ENCODE data around the gene SLC6A11.

Gene SLC6A11

DNA sequence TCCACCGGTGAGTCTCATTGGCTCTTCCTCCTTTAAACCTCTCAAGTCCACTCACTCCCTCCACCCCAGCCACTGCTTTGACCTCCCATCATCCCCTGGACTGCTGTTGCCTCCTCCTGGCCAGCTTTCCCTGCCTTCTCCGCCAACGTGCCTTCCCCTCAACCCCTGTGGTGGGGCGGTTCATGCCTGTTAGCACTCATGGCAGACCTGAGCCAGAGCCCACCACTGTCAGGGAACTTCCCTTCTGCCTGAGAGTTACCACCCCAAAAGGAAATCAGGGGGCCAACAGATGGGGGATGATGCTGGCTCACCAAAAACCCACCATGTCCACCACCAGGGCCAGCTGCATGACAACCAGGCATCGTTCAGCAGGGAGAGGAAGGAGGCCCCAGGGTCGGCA, 132.3 kb downstream of the SLC6A11 start:
- no peak overlapping the region for H3K4me3 ChIP-seq (ENCODE audit: low read length)
- TF ChIP-seq, protein P1, sequence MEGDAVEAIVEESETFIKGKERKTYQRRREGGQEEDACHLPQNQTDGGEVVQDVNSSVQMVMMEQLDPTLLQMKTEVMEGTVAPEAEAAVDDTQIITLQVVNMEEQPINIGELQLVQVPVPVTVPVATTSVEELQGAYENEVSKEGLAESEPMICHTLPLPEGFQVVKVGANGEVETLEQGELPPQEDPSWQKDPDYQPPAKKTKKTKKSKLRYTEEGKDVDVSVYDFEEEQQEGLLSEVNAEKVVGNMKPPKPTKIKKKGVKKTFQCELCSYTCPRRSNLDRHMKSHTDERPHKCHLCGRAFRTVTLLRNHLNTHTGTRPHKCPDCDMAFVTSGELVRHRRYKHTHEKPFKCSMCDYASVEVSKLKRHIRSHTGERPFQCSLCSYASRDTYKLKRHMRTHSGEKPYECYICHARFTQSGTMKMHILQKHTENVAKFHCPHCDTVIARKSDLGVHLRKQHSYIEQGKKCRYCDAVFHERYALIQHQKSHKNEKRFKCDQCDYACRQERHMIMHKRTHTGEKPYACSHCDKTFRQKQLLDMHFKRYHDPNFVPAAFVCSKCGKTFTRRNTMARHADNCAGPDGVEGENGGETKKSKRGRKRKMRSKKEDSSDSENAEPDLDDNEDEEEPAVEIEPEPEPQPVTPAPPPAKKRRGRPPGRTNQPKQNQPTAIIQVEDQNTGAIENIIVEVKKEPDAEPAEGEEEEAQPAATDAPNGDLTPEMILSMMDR (conservative IDR thresholded peaks at IDR 0.05; ENCODE audit: low read depth, low read length): no peak
- DNase-seq (ENCODE audit: low read depth): no peak

DNA sequence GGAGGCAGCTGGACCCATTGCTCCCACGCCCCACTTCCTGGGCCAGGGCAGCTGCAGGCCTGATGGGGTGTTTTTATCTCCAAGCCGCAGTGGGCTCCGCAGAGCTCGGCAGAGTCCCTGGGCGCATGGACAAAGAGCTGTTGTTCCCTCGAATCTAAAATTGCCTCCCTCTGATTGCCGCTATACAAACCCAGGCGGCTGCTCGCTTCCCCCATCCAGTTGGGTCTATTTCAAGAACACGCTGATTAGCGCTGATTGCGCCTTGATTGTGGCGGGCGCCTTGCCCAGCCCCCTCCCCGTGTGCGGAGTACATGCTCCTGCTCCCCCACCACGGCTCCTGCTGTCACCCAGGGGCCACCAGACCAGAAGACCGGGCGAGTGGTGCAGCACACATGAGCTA, 133.2 kb downstream of the SLC6A11 start:
- DNase-seq (ENCODE audit: low read depth): no peak
- TF ChIP-seq, protein P1 (conservative IDR thresholded peaks at IDR 0.05; ENCODE audit: low read depth, low read length): no peak
- H3K4me3 ChIP-seq (ENCODE audit: low read length): no peak overlapping the region

DNA sequence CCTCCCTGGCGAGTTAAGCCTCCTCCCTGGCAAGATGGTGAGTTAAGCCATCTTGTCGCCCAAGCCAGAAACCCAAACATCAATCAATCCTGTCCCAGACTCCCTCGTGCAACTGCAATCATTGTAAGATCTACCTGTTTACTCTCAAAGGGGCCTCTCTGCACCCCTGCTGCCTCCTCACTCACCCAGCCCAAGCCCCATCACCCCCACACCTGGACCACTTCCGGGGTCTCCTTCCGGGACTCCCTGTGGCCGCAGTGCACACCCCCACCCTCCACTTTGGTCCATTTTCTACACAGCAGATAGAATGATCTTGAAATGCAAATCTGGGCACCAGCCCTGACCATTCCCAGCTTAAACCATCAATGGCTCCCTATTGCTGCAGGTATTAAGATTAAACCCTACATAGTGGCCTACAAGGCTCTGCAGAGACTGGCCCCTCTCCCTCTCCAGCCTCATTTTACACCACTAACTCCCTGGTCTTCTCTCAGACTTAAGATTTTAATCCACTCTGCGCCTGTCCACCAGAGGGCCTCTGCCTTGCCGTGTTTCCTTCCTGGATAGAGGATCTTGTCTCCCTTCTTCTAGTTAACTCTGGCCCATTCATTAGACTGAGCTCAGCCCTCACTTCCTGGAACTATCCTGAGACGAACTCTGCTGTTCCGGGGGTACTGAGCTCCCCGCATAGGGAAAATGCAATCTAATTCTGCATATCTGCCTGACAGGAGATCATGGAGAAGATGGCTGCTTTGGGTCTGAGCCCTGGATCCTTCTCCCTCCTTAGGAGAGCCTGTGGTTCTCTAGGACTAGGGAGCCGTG, 134.7 kb downstream of the SLC6A11 start:
- no peak for DNase-seq (ENCODE audit: low read depth)
- TF ChIP-seq, protein P1 (conservative IDR thresholded peaks at IDR 0.05; ENCODE audit: low read depth, low read length): peak; percentile 77
- H3K4me3 ChIP-seq (ENCODE audit: low read length): no peak overlapping the region

DNA sequence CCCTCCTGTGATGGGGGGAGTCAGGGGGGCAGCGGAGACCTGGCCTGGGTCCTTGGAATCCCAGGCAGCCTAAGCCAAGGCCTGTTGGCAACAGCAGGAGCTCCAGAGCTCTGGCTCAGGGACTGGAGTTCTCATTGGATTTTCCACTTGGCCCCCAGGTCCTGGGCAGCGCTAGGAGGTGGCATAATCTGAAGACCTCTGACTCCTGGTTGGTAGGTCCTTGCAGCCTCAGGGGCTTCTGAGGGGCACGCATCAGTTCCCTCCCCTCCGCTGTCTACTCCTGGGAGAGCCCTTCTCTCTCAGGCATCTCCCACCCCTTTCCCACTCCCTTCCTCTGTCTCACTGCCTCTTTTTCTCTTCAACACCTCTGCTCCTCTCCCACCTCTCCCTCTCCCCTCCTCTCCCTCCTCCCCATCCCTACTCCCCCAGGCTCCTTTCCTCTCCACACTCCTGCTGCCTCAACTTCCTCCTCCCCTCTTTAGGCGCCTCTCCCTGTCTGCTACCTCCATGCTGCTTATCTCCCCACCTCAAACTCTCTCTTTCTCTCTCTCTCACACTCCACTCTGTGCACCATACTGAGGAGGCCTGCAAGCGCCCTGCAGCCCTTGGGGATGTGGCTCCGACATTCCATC, 135.4 kb downstream of the SLC6A11 start:
- no peak overlapping the region for H3K4me3 ChIP-seq (ENCODE audit: low read length)
- TF ChIP-seq, protein P1 (conservative IDR thresholded peaks at IDR 0.05; ENCODE audit: low read depth, low read length): no peak
- DNase-seq (ENCODE audit: low read depth): no peak

DNA sequence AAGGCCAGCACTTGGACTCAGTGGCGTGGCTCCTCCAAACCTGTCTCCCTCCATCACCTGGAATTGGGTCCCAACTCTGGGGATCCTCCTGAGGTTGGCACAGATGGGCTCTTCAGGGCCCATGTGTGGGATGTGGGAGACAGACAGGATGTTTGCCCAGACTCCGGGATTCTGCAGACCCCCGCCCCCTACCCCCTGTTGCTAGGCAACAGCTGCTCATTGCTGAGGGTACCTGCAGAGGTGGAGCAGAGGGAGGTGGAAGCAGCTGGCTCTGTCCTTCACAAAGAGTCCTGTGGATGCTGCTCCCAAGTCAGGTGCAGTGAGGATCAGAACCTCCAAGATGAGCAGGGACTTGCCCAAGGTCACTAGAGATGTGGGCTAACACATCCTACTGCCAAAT, 136.5 kb downstream of the SLC6A11 start:
- TF ChIP-seq, protein P1 (conservative IDR thresholded peaks at IDR 0.05; ENCODE audit: low read depth, low read length): no peak
- H3K4me3 ChIP-seq (ENCODE audit: low read length): no peak overlapping the region
- DNase-seq (ENCODE audit: low read depth): no peak

DNA sequence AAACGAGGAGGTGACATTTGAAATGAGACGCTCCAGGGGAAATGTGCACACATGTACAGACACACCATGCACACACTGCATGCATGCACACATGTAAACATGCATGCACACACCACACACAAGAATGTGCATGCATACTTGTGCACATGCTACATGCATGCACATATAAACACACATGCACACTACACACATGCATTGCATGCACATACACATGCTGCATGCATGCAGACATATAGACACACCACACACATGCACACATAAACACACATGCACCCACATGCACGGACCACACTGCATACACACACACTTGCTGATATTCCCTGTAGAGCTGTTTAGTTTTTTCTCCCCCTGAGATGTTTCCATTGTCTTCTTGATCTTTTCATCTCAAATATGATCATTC, 138.7 kb downstream of the SLC6A11 start:
- TF ChIP-seq, protein P1 (conservative IDR thresholded peaks at IDR 0.05; ENCODE audit: low read depth, low read length): no peak
- no peak for DNase-seq (ENCODE audit: low read depth)
- no peak overlapping the region for H3K4me3 ChIP-seq (ENCODE audit: low read length)

All from retinal pigment epithelial cell (primary cell).